ENCODE results near the gene ANKDD1A.

- no peak for TF ChIP-seq CTCF (IDR thresholded peaks at IDR 0.05)
- TF ChIP-seq USF1 (CRISPR knock-in tag; IDR thresholded peaks at IDR 0.05): no peak
- no peak for TF ChIP-seq ESRRA (CRISPR knock-in tag; IDR thresholded peaks at IDR 0.05; ENCODE audit: borderline replicate concordance)
Observed at GRCh38 chr15:64903326-64903950, 8.3 kb upstream of the ANKDD1A start.

Measured in WTC11 (cell line).